ENCODE data around the gene IL18.
A peak's percentile ranks its signal among the peaks of the same experiment; 100 is the strongest.

The IL18 gene

GRCh38 chr11:112134473-112134872, 29.4 kb downstream of the IL18 start:
- no peak for DNase-seq (ENCODE audit: low read depth)
- TF ChIP-seq CTCF (IDR thresholded peaks at IDR 0.05; ENCODE audit: control insufficient read depth, extremely low read depth, insufficient read depth): no peak
- H3K4me3 ChIP-seq (ENCODE audit: low read depth, low read length): no peak overlapping the region

GRCh38 chr11:112132737-112133136, 31.2 kb downstream of the IL18 start:
- no peak for TF ChIP-seq CTCF (IDR thresholded peaks at IDR 0.05; ENCODE audit: control insufficient read depth, extremely low read depth, insufficient read depth)
- DNase-seq (ENCODE audit: low read depth): no peak
- H3K4me3 ChIP-seq (ENCODE audit: low read depth, low read length): no peak overlapping the region

- H3K4me3 ChIP-seq (ENCODE audit: low read depth, low read length): no peak overlapping the region
- DNase-seq (ENCODE audit: low read depth): no peak
- no peak for TF ChIP-seq CTCF (IDR thresholded peaks at IDR 0.05; ENCODE audit: control insufficient read depth, extremely low read depth, insufficient read depth)
These were observed 34.2 kb downstream of the IL18 start for GRCh38 chr11:112129656-112130055.

GRCh38 chr11:112128483-112129121, 35.3 kb downstream of the IL18 start:
- DNase-seq (ENCODE audit: low read depth): peak; percentile 43
- no peak for TF ChIP-seq CTCF (IDR thresholded peaks at IDR 0.05; ENCODE audit: control insufficient read depth, extremely low read depth, insufficient read depth)
- H3K4me3 ChIP-seq (ENCODE audit: low read depth, low read length): no peak overlapping the region

GRCh38 chr11:112127056-112127455, 36.8 kb downstream of the IL18 start:
- no peak for TF ChIP-seq CTCF (IDR thresholded peaks at IDR 0.05; ENCODE audit: control insufficient read depth, extremely low read depth, insufficient read depth)
- no peak for DNase-seq (ENCODE audit: low read depth)
- no peak overlapping the region for H3K4me3 ChIP-seq (ENCODE audit: low read depth, low read length)

- TF ChIP-seq CTCF (IDR thresholded peaks at IDR 0.05; ENCODE audit: control insufficient read depth, extremely low read depth, insufficient read depth): no peak
- DNase-seq (ENCODE audit: low read depth): no peak
These were observed 40.8 kb downstream of the IL18 start for GRCh38 chr11:112123129-112123528.

GRCh38 chr11:112121981-112122615, 41.8 kb downstream of the IL18 start:
- H3K4me3 ChIP-seq (ENCODE audit: low read depth, low read length): no peak overlapping the region
- TF ChIP-seq CTCF (IDR thresholded peaks at IDR 0.05; ENCODE audit: control insufficient read depth, extremely low read depth, insufficient read depth): no peak
- no peak for DNase-seq (ENCODE audit: low read depth)

More at GRCh38 chr11:112123129-112123528, 40.8 kb downstream of the IL18 start:
- H3K4me3 ChIP-seq (ENCODE audit: low read depth, low read length): no peak overlapping the region

Data from LNCaP clone FGC (cell line).